KMS-11 (cell line): Measurements from ENCODE around the gene NXF3.
"Not testable (repeated sequence)": the region's sequence is repeated elsewhere in the genome, so short reads cannot be mapped to it uniquely, and the experiment has no call there.

Experiments used
- H2AFZ ChIP-seq: fragments of 200-600 bp; sonication (generic); 2 replicates; pipeline ENCODE4 v1.6.1; 2016; ENCODE audit warnings: antibody characterized with exemption, mixed run types, low read depth
- H3K27ac ChIP-seq: fragments of 200-600 bp; sonication (generic); 2 replicates; pipeline ENCODE4 v1.6.1; 2016; ENCODE audit warnings: mild to moderate bottlenecking, mixed run types
- H3K27me3 ChIP-seq: fragments of 200-600 bp; sonication (generic); 2 replicates; pipeline ENCODE4 v1.6.1; 2017; ENCODE audit warnings: mild to moderate bottlenecking, low read depth, mixed run types, moderate library complexity; ENCODE audit not compliant: insufficient read depth
- H3K36me3 ChIP-seq: fragments of 200-600 bp; sonication (generic); 2 replicates; pipeline ENCODE4 v1.6.1; 2017; ENCODE audit warnings: mild to moderate bottlenecking, mixed run types; ENCODE audit not compliant: insufficient read depth
- H3K4me1 ChIP-seq: fragments of 200-600 bp; sonication (generic); 2 replicates; pipeline ENCODE4 v1.6.1; 2016; ENCODE audit warnings: mild to moderate bottlenecking, low read depth, mixed run types; ENCODE audit not compliant: poor library complexity, severe bottlenecking
- H3K4me2 ChIP-seq: fragments of 200-600 bp; sonication (generic); 2 replicates; pipeline ENCODE4 v1.7.0; 2016; ENCODE audit warnings: mild to moderate bottlenecking, mixed run types
- H3K4me3 ChIP-seq: fragments of 200-600 bp; sonication (generic); IDR thresholded peaks from 2 replicates; pipeline ENCODE4 v1.6.1; 2017; ENCODE audit warnings: low read depth, low read length, mixed read lengths; ENCODE audit not compliant: insufficient read depth
- H3K79me2 ChIP-seq: fragments of 200-600 bp; sonication (generic); 2 replicates; pipeline ENCODE4 v1.6.1; 2016; ENCODE audit warnings: low read depth, mixed run types; ENCODE audit not compliant: insufficient read depth
- H3K9ac ChIP-seq: fragments of 200-600 bp; sonication (generic); 2 replicates; pipeline ENCODE4 v1.6.1; 2016; ENCODE audit warnings: mild to moderate bottlenecking, mixed run types
- H4K20me1 ChIP-seq: fragments of 200-600 bp; sonication (generic); 2 replicates; pipeline ENCODE4 v1.6.1; 2016; ENCODE audit warnings: mild to moderate bottlenecking, mixed run types; ENCODE audit not compliant: insufficient read depth
- CTCF ChIP-seq: fragments of 200-600 bp; sonication (generic); conservative IDR thresholded peaks from 2 replicates; pipeline ENCODE4 v1.6.1; 2017; ENCODE audit warnings: low read depth, mild to moderate bottlenecking, antibody characterized with exemption, low read length, moderate library complexity, mixed read lengths

The NXF3 gene

GRCh38 chrX:103092942-103093341 lies at the start of gene NXF3:
NXF3 (minus strand) TSS chrX:103093143; CDS start chrX:103093023, 120 bp downstream.
- H3K79me2 ChIP-seq = no peaks in the 10 kb centered on the region
- H4K20me1 ChIP-seq = no peaks in the 10 kb centered on the region
- H2AFZ ChIP-seq = no peak within 1 kb of the TSS
- no peaks in the 10 kb centered on the region for H3K27me3 ChIP-seq
- no peak within 1 kb of the TSS for H3K27ac ChIP-seq
- H3K4me2 ChIP-seq = no peak within 1 kb of the TSS
- no peak within 1 kb of the TSS for H3K9ac ChIP-seq
- H3K4me3 ChIP-seq = no peak within 1 kb of the TSS
- H3K36me3 ChIP-seq = no peaks in the 10 kb centered on the region
- TF ChIP-seq CTCF = no peak
- no peaks in the 10 kb centered on the region for H3K4me1 ChIP-seq

GRCh38 chrX:103136528-103136927 lies 43.6 kb upstream of the NXF3 start:
- not testable (repeated sequence) for H3K27me3 ChIP-seq, H3K9ac ChIP-seq, H3K27ac ChIP-seq, H3K4me2 ChIP-seq, H3K4me1 ChIP-seq, H3K36me3 ChIP-seq, H3K4me3 ChIP-seq, H4K20me1 ChIP-seq, H3K79me2 ChIP-seq, H2AFZ ChIP-seq

GRCh38 chrX:103124284-103124683 lies 31.3 kb upstream of the NXF3 start:
- Histone ChIP-seq H3K9ac (no peak overlapping the region), H3K27ac (no peak overlapping the region), H3K79me2 (no peaks in the 10 kb centered on the region), H2AFZ (no peak overlapping the region), H3K27me3 (no peaks in the 10 kb centered on the region), H3K4me1 (no peaks in the 10 kb centered on the region), H3K4me2 (no peak overlapping the region), H3K36me3 (no peaks in the 10 kb centered on the region), H4K20me1 (no peaks in the 10 kb centered on the region), H3K4me3 (no peak overlapping the region)
- no peak for TF ChIP-seq CTCF

- Histone ChIP-seq H2AFZ (no peak overlapping the region), H4K20me1 (no peaks in the 10 kb centered on the region), H3K4me3 (no peak overlapping the region), H3K36me3 (no peaks in the 10 kb centered on the region), H3K4me1 (no peaks in the 10 kb centered on the region), H3K79me2 (no peaks in the 10 kb centered on the region), H3K27ac (no peak overlapping the region), H3K4me2 (no peak overlapping the region), H3K27me3 (no peaks in the 10 kb centered on the region), H3K9ac (no peak overlapping the region)
- no peak for TF ChIP-seq CTCF
Observed at GRCh38 chrX:103120748-103121147, 27.8 kb upstream of the NXF3 start.

- not testable (repeated sequence) for H4K20me1 ChIP-seq, H3K4me2 ChIP-seq, H3K27ac ChIP-seq, H3K4me3 ChIP-seq, H3K79me2 ChIP-seq, H3K9ac ChIP-seq, H3K4me1 ChIP-seq, H3K36me3 ChIP-seq, H3K27me3 ChIP-seq, H2AFZ ChIP-seq
Observed at GRCh38 chrX:103116970-103117369, 24.0 kb upstream of the NXF3 start.

GRCh38 chrX:103109497-103109896 lies 16.6 kb upstream of the NXF3 start:
- H3K9ac ChIP-seq, H3K79me2 ChIP-seq, H3K4me3 ChIP-seq, H4K20me1 ChIP-seq, H3K4me1 ChIP-seq, H3K4me2 ChIP-seq, H3K27me3 ChIP-seq, H3K36me3 ChIP-seq, H2AFZ ChIP-seq, H3K27ac ChIP-seq: not testable (repeated sequence)
